GM19023 (cell line): Measurements from ENCODE around the gene USP13.

ENCODE experiments used
- ATAC-seq: cut with Tn5 transposase; IDR thresholded peaks from one replicate; pipeline ENCODE4 v1.9.1; 2021; ENCODE audit warnings: mild to moderate bottlenecking, moderate library complexity; ENCODE audit not compliant: unreplicated experiment

The USP13 gene

DNA sequence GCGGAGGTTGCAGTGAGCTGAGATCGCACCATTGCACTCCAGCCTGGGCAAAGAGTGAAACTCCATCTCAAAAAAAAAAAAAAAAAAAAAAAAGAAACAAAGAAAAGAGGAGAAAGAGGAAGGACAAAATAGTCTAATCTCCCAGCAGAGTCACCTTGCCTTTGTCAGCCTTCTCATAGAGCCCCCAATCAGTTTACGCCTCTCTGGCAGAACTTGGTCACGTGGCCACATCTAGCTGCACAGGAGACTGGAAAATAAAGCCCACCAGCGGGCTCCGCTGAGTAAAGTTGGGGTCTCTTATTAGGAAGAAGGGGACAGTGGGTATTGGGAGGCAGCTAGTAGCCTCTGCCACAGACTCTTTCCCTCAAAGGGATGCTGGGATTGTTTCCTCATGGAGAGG is 41.9 kb downstream of the USP13 start:
- ATAC-seq, result no peak

DNA sequence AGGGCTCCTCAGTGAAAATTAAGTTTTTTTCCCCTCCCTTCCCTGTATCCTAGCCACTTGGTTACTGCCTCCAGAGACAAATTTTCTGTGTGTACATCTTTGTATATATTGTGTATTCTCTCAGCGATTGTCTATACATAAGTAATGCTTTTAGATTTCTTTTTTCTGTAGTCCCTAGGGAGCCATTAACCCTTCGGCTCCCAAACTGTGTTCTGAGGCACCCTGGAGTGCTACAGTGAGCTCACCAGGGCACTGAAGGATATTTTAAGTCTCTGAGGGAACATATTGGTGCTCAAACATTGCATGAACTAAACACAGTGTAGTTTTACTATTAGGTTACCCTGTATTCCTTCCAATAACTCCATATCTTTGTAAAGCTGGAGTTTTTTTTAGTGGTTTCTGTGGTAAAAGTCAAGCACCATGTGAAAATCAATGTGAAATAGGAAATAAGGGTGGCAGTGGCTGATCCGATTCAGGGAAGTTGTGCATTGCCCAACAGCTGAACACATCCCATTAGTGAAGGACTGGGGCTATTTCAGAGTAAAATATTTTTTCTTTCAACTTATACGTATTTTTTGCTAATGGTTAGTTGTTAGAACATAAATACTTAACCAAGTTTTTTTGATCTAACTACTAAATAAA is 43.0 kb downstream of the USP13 start:
- no peak for ATAC-seq

DNA sequence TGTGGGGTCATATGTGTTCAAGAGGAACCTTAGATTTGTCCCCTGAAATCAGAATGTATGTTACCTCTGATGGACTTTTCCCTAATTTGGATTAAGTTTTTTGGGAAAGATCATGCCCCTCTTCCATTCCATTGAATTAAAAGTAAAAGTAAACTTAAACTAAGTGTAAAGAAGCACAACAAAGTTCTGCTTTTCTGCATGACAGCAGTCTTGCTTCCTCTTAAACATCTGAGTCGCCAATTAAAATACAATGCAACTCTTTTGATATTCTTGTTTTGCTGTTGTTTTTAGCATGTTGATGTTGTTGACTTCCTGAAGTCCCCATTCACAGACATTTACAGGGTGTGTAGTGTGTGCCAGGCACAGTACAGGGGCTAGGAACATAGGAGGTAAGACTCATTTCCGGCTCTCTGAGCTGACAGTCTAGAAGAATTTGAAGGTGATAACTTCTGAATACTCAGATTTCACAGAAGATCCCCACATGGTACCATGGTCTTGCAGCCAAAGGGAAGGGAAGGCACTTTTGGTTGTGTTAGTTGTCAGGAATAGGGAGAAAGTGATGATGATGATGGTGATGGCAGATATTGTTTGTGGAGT is 45.0 kb downstream of the USP13 start:
- no peak for ATAC-seq

DNA sequence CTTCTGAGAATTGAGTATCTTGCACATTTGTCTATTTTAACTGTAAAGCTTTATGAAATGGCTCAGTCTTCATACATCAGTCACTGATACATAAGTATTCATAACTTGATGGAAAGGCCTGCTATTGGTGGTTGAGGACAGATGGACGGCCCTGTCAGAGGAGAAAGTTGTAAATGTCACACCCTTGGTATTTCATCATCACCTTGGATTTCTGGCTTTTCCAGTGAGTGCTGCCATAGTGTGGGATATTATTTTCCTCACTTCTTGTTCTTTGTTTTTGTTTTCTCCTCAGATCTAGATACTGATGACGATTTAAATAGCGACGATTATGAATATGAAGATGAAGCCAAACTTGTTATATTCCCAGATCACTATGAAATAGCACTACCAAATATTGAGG is 47.9 kb downstream of the USP13 start:
- ATAC-seq, result no peak

DNA sequence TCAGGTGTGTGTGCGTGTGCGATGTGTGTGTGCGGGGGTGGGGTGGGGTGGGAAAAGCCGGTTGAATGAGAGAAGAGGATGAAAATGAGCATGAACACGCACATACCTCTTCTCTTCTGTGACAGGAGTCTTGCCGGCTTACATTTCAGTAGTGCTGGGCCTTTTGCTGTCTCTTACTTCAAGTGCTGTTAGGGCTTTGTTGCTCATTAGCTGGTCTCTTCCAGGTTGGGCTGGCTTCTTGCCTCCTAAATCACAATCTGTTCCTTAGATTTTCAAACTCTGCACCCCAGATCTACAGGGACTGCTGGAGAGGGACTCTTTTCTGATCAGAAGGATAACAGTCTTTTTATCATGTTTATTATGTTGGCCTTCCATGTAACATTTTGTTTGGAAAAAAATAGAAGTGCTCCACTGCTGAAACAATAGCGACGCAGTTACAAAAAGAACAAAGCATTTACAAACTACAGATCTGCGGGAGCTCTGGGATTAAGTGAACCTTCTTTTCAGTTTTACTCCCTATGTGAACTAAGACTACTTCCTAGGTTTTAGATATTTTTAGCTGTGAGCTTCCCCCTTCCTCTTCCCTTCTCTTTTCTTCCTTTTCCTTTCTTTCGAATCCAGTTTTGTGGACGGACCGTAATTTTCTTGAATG is 48.5 kb downstream of the USP13 start:
- ATAC-seq, result no peak

DNA sequence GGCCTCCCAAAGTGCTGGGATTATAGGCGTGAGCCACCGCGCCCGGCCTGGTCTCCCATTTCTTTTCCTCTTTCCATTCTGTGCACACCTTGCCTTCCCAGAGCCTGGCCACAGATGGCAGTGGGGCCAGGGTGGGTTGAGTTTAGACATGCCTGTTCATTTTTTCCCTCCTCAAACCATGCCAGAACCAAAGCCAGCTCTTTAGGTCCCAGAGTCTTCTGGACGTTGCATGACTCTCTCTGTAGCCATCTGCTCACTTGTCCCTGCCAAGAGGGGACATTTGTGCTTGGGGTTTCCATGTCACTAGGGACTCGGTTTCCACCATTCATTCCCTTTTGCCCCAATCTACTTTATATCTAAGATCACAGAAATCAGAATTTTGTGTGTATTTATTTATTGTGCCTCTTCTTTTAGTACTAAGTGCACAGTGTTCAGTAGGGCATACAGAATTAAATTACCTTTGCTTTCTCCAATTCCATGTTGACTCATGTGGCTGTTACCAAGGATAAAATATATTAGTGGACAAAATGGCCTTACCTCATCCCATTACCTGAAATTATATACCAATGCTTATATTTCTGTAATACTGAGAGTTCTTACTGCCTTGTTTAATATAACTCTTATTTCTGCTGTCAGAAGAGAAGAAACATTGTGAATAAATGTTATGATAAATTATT is 49.6 kb downstream of the USP13 start:
- no peak for ATAC-seq

DNA sequence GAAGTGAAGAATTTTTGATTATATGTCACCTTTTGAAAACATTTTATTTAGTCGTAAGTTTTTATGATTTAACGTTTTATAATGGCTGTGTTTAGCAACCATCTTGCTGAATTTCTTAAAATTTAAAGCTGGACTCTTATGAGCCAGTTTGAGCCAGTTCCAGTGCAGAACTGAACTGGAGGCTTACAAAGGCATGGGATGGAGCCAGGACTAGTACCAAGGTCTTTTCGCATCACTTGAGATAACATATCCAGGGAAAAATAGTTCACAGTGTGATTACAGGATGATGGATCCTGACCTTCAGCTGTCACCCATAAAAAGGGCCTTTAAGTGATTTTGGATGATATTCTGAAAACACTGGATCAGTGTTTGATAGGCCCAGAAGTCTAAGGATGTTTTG is 51.0 kb downstream of the USP13 start:
- no peak for ATAC-seq

DNA sequence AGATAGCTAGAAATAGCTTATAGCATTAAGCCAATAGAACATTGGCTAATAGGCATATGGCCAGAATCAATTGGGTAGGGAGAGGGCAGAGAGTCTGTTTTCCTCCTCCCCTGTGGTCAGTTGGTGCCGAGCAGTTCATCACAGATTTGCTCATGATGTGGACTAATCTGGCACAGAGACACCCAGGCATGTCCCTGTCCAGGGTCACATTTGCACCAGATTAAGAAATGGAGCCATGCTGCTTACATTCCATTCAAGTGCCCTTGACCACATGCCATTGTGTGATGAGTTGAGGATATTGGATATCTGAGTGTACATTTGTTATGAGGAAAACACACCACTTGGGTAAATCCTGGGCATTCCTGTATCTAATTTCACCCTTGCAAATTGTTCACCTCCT is 53.4 kb downstream of the USP13 start:
- ATAC-seq, result no peak

DNA sequence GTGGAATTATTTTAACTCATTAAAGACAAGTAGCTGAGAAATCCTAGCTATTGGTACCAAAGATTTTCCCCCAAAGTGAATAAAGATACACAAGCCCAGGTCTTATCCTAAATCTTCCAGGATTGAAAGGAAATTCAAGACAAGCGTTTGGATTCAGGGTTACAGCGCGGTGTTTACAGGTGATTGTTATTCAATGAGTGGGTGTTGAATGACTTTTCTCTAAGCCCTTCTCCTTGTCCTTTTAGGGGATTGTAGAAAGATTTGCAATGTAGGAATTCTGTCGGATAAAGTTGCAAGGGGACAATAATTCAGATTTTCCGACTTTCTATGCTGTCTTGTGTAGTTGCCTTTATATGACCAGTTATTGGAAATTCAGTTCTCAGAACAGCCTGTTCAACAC is 57.2 kb downstream of the USP13 start:
- ATAC-seq, result no peak

DNA sequence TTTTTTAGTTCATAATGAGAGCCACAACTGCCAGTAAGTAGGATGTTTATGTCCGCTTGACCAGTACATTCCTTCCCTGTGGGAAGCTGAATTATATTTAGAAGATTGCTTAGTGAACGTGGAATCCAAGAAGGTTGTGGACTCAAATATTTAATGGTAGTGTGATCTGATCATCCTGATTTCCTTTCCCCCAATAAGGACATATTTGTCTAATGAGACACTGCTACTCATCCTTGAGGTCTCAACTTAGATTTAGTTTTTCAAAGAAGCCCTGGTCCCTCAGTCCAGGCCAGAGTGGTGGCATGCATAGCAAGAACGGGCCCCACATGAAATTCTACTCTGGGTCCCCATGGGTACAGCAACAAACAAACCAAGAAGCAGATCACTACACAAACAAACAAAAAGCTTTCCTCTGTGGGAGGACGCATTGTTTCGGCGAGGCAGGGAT is 60.8 kb downstream of the USP13 start:
- no peak for ATAC-seq

DNA sequence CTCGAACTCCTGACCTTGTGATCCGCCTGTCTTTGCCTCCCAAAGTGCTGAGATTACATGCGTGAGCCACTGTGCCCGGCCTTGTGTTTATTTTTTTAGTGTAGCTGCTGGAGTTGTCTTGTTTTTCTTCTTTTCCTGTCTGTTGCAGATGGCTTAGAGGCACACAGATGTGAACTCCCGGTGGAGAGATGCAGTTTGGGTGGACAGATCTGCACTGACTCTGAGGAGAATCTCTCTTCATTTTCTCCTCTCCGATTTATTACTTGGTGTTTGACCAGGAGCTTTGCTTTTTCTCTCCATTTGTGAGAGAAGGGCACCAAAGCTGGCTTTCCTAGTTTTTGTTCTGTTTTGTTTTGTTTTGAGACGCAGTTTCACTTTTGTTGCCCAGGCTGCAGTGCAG is 62.7 kb downstream of the USP13 start:
- ATAC-seq, result no peak

DNA sequence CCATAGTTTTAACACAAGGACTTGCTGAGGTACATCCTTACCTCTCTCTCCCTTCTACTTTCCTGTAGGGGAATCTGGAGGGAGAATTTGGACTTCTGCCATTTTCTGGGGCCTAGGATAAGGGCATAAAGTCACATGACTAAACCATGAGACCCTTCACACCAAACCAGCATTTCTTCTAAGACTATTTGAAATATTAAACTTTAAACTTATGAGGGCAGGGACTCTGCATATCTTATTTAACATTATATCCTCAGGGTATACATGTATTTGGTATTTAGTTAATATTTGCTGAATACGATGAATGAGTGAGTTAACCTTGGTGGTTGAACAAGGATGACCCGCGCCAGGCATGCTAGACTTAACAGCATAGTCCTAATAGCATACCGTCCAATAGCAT is 63.4 kb downstream of the USP13 start:
- no peak for ATAC-seq

DNA sequence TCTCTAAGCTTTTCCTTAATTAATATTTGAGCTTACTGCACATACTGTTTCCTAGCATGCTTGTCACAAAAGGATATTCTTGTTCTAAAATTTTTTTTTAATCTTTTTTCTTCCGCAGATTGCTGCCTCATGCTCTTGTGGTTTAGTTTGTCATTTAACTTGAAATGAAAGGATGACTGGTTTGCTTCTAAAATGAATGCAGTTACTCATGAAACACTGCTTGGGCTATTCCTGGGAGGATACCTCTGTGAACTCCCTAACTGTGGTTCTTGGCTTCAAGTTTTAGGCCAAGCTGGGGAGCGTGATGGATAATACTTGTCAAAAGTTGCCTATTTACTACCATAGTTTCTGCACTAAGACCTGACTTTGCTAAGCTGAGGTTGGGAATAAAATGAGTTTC is 64.0 kb downstream of the USP13 start:
- ATAC-seq, result no peak

DNA sequence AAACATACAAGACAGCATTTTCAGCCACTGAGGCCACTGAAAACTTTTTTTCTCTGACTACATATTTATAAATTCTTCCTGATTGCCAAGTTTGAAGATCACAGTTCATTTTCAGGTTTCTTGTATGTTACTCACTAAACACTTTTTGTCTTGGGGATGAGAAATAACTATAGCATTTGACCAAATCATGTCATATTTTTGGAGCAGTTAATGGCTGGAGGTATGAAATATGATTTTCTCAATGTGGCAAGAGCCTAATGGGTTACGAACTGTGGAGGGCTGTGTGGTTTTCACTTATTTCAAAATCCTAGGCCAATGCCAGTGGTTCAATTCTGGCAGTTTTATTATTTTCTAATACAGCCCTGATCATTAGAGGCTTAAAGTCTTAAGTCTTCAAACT is 64.4 kb downstream of the USP13 start:
- ATAC-seq, result no peak

DNA sequence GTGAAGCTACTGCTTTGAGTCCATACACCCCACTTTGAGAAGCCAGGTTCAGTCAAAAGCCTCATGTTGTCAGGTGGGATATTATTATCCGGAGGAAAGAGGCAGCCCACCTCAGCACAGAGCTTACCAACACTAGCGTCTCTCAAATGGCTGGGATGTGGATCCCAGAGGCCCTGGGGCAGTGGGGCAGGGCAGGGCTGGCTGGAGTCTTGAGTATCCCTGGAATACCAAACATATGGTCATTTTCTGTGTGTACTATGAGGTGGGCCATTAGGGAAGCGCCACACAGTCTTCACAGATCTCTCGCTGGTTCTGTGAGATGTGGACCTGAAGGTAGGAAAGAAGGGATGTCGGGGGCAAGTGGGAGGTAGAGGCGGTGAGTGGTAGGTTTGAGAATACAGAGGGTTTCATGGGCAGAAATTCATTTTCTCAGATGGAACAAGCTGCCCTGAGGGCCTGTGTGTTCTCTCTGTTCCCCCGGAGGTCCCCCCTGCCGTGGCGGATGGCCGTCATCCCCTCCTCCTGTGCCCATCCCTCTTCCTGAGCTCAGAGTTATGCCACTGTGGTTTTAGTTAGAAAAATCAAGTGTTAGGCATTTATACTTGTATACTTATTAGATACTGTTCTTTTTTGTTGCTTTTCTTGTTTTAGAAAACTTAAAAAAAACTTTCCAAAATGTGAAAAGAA is 66.4 kb downstream of the USP13 start:
- no peak for ATAC-seq

DNA sequence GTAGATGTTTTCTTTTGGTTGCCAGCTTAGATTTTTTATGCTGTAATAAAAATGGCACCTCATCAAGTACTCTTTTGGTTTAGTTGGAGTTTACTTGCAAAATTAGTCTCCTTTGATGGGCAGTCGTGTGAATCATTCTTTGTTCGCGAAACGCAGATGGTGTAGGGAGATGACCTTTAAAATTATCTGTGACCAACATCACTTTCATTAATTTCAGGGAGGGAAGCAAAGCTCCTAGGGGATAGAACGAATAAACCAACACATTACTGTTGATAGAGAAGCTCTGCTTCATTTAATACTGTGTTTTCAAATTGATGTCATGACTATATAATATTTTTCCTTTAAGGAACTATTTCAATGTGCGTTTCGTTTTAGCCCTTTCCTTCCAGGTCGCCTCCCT is 67.4 kb downstream of the USP13 start:
- ATAC-seq, result no peak

DNA sequence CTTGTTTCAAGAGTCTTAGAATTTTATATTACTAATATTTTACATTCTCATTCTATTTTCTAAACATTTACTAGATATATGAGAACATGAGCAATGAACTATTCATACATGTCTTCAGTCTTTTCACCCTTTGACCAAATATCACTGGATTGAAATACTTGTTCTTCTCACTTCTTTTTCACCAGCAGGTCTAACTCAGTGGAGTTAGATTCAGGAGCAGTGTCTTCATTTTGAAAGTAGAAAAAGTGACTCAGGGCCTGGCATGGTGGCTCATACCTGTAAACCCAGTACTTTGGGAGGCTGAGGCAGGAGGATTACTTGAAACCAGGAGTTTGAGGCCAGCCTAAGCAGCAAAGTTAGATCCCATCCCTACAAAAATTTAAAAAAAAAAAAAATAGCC is 70.8 kb downstream of the USP13 start:
- no peak for ATAC-seq

DNA sequence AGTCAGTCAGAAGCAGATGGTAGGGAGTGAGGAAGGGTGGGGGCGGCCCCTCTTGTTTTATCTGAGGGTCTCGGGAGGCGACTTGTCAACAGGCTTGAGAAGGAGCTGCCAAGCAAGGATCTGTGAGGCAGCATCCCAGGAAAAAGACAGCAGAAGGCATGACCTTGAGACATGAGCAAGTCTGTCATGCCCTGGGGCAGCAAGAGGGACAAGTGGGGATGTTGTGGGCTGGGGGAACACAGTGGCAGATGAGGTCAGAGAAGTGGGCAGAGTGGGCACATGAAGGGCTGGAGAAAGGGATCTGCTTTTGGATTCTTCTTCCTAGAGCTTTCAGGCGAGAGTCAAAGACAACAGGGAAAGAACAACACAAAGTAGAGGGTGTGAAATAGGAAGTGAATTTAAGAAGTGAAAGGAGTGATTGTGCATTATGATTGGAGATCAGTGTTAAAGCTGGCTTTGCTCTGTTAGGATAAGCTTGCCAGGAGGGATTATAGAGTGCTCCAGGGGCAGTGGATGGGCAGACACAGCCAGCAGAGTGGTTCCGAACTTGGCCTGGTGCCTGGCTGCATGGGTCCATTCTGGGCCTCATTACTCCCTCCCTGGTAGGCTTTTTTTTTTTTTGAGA is 73.3 kb downstream of the USP13 start:
- ATAC-seq, result no peak

DNA sequence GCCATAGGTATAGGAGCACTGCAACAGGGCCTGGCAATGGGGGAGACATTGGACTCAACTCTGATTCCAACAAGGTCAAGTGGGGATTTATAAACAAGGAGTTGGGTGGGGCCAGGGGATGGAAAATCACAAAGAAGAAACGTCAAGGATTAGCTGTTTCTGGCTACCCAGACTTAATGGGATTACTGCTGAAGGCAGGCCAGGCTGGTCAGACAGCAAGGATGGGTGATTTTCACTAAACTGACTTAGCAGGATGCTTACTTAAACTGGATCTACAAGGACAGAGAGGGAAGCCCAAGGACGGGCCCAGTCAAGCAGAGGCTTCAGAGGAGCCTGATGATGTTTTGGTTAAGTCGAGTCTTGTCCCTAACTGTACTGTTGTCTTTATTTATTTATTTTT is 76.2 kb downstream of the USP13 start:
- ATAC-seq, result no peak

DNA sequence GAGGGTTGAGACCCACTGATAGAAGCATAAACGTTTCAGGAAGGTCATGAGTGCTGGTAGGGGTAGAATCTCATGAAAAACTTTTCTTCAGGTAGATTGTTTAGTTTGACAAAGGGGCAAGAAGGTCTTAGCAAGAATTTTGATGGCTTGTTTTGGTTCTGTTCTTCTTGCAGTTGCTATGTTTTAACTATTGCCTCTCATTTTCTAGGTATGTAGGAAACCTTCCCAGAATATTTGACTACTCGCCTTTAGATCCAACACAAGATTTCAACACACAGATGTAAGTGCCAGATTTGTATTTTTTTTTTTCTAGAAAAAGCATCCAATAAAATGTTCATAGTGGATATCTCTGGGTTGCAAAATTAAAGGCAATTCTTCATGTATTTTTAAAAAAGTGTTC is 77.1 kb downstream of the USP13 start:
- no peak for ATAC-seq

DNA sequence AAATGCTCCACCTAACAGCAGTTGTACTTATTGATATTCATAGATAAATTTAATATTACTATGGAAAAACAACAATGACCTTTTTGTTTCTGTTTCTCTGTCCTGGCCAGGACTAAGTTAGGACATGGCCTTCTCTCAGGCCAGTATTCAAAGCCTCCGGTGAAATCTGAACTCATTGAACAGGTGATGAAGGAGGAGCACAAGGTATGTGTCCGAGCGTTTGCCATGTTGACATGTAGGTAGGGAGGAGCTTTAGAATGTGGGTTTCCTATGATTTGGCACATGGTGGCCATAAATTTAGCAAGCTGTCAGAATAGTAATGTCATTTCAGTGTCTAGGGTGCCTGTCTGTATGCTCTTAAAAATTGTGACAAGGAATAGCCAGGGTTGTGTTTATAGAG is 77.7 kb downstream of the USP13 start:
- ATAC-seq, result no peak
